Mesenteric fat pad (tissue), 1 donor: ENCODE measurements around the gene CSTB. TPM values are rescaled to one million over a fixed set of nuclear protein-coding genes. Genes with fewer than 3 reads are reported as not detected.

Experiments used
- DNase-seq: peaks from one replicate; pipeline ENCODE4 v3.0.0-alpha.2; 2020; ENCODE audit warnings: low spot score
- total RNA-seq: library from RNA; stranded (reverse); fragmentation: NEBNext Ultra II Directional; extraction: Animal tissue kit (Norgen Biotek cat#: 25700); gene quantifications from one replicate; pipeline ENCODE4 v1.2.1, GENCODE V29; 2021
- donor health status: DM: yes; HTN: yes; CAD: no.

The CSTB gene
- total RNA-seq, 1 donor from 2014 or later = 84.9 TPM

DNA sequence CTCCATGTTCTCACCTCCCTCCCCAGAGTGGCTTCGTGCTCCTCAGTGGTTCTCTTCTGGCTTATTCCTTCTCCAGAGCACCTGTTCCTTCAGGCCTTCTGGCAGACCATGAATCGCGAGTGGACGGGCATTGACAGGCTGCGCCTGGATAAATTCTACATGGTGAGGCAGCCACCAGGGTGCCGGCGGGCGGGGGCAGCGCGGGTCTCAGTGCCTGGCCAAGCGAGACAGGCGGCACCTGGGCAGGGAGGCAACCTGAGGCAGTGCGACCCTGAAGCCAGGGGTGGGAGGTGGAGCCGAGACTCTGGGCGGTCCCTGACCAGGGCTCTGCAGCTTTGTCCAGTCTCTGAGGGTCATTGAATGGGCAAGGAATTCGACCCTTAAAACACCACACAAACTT lies 17.1 kb upstream of the CSTB start:
- DNase-seq = no peak

DNA sequence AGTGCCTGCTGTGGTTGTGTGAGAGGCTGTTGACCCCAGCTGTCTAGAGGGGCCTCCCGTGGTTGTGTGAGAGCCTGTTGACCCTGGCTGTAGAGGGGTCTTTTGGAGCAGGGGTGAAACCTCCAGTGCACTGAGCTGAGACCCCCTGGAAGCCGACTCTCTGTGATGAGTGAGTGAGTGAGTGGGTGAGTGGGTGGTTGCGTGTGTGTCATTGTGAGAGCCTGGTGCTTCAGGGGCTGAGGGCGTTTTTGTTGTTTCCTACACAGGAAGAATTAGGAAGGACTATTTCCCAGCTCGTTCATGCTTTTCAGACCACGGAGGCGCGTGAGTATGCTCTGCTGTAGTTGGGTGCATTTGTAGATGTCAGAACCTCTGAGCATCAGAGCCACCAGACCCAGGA lies 16.3 kb upstream of the CSTB start:
- no peak for DNase-seq

DNA sequence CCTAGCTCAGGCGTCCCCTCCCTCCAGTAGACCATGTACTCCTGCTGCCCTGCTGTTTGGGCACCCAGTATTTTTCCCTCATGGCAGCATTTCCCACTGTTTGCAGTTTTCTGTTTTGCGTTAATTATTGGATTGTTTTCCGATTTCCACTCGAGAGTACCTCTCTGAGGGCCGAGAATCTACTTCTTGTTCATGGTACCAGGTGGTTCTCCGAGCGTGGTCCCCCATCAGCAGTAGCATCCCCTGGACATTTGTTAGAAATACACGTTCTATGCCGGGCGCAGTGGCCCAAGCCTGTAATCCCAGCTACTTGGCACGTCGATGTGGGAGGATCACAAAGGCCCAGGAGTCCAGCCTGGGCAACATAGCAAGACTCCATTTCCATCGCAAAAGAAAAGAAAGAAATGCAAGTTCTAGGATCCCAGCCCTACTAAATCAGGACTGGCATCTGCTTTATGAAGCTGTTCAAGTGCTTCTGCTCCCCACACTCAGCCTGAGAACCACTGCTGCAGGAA lies 14.0 kb upstream of the CSTB start:
- DNase-seq = no peak

DNA sequence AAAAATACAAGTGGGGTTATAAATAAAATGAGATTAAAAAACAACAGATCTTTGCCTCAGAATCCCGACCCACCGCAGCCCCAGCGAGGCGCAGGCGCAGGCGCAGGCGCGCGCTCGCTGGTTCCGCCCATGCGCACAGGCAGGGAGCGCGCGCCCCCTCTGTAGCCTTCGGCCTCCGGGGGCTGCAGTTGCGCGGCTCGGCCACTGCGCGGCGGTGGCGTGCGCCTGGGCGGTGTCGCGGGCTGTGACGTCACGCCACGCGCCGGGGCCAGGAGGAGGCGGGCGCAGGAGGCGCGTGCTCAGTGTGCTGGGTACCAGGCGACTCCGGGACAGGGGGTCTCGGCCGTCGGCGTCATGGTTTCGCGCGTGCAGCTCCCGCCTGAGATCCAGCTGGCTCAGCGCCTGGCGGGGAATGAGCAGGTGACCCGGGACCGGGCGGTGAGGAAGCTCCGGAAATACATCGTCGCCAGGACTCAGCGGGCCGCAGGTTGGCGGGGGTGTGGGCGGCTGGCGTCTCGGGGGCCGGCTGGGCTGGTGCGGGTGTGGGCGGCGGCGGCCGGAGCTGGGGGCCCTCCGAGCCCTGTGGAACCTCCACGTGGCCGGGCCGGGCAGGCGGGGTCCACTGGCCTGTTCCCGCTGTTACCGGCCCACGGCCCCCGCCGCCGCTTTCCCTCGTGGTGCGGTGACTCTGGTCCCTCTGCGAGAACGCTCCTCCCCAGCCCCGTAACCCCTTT lies 13.3 kb upstream of the CSTB start, which contains the start of gene RRP1:
Gene RRP1 (plus strand): TSS at position 302 of the 734 bp plus-strand sequence. CDS start 53 bp downstream, at position 355.
- DNase-seq = peak; percentile 97

DNA sequence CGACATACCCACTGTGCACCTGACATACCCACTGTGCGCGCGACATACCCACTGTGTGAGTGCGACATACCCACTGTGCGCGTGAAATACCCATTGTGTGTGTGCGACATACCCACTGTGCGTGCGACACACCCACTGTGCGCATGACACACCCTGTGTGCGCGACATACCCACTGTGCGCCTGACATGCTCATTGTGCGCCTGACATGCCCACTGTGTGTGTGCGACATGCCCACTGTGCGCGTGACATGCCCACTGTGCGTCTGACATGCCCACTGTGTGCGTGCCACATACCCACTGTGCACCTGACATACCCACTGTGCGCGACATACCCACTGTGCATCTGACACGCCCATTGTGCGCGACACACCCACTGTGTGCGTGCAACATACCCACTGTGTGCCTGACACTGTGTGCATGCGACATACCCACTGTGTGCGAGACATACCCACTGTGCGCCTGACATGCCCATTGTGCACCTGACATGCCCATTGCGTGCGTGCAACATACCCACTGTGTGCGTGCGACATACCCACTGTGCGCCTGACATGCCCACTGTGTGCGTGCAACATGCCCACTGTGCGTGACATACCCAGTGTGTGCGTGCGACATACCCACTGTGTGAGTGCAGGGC lies 10.8 kb upstream of the CSTB start:
- no peak for DNase-seq

DNA sequence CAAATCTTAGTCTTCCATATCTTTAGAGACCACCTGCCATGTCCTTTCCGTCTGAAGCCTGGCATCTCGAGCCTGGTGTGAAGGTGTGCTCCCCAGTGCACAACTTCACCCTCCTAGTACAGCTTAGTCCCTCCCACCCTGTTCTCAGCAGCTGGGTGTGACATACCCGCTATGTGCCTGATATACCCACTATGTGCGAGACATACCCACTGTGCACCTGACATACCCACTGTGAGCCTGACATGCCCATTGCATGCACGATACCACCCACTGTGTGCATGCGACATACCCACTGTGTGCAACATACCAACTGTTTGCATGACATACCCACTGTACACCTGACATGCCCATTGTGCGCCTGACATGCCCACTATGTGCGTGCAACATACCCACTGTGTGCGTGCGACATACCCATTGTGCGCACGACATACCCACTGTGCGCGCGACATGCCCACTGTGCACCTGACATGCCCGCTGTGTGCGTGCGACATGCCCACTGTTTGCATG lies 10.2 kb upstream of the CSTB start:
- no peak for DNase-seq

DNA sequence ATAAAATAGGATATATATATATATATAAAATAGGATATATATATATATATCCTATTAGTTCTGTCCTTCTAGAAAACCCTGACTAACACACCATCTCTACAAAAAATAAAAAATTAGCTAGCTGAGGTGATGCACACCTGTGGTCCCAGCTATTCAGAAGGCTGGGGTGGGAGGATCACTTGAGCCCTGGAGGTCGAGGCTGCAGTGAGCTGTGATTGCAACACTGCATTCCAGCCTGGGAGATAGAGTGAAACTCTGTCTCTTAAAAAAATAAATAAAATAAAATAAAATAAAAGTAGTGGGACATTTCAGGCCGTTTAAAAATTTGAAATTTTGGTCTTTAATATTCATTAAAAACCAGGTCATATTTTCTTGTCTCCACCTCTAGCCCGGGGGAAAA lies 9.0 kb upstream of the CSTB start:
- DNase-seq = no peak

DNA sequence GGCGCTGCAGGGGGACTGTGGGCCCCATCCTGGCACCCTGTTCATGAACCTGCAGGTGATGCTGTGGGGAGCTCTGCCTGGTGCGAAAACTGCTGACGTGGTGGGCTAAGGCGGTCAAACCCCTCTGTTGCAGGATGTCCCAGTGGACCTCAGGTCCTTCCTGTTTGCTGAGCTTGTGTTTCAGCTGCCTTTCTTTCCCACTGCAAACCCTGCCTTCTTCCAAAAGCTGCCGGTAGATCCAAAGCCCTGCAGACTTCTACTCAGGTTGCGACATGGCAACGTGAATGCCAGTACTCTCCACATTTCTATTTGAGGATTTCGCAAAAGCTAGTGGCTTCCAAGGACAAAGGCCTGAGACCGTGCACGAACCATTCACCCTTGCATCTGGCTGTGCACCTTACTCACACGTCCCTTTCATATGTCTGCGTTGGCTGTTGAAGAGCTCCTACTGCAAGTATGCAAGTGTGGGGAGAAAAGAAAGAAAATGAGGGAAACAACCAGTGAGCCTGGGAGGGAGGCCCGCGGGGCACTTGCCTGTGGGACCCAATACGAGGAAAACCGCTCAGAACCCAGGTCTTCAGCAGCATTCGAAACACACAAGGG lies 7.1 kb upstream of the CSTB start:
- DNase-seq = no peak

DNA sequence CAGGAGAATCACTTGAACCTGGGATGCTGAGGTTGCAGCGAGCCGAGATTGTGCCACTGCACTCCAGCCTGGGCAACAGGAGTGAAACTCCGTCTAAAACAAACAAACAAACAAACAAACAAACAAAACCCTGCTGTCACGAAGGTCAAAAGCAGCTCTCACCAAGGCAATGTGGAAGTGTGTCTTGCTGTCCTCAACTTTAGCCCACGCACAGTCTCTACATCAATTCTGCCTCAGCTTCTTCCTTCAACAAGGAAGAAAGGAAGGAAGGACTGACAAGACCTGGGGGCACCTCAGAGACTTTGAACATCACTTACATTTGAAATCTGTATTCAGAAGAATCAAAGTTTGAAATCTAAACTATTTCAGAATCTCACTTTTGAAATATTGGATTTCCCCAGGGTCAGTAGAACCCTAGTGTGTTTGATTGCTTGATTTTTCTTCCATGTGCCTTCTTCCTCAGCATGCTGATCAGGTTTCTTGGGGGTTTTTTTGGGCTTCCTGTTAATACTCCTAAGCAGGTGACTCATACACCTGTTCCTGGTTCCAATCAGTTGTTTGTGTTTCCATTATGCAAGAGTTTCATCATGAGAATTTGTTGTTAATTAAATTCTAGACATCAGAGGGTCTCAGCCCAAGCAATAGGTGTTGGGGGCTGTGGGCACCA lies 6.5 kb upstream of the CSTB start:
- DNase-seq = no peak

DNA sequence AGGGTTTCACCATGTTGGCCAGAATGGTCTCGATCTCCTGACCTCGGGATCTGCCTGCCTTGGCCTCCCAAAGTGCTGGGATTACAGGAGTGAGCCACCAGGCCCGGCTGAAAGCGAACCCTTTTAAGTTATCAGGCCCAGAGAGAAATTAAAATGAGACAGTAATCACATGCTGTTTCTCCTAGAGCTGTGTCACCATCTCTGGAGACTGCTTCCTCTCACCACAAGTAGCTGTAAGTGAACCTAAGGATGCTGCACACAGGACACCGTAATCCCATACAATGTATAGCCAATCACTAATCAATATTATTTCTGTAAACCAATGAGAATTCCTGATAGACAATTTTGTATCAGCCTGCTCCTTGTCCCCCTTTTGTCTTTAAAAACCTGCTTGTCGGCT lies 5.7 kb upstream of the CSTB start:
- DNase-seq = no peak

DNA sequence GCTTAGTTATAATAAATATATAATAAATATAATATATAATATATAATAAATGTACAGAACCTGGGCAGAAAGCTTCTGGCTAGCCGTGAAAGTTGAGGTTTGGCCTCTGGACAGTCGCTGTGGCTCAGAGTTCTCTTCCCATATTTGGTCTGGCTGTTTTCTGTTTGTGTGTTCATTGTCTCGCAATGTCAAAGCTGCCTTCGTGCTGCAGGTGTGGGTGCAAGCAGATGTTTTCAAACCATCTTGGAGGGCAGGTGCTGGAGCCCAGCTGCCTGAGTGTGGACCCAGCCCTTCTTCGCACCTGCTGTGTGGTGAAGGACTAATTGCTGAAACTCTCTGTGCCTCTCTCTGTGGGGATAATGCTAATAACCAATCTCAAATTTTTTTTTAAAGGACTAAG lies 3.6 kb upstream of the CSTB start:
- no peak for DNase-seq

DNA sequence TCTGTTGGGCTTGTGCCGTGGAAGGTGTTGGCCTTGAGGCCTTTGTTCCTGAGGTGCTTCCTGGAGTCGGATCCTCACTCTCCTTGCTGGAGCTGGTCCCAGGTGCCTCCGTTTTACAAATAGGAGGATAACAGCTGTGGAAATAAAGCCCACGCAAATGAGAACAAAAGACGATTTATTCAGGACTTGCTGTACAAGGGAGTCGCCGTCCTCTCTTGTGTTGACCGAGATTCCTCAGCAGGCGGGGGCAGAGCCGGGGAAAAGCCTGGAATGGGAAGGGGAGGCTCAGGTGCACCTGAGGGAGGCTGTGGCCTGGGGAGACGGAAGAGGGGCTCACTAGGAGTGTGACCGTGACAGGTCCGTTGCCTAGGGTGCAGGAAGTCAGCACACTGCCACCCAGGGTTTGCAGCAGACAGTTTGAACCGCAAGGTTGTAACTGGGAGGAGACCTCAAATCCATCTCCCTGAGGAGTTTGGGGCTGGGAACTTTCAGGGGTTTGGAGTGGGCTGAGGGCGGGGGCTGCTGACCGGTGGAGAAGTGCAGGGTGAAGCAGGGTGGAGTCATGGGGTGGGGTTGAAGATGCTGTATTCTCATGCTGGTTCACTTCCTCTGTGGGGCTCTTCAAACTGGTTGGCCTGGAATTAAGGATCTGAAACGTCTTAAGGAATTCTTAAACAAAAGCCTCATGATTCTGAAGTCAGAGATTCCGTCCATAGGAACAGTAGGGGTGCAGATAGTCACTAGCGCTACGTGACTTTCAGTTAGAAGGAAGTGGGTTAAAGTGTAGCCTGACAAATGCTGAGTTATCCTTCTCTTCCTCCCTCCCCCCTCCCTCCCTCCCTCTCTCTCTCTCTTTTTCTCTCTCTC lies 2.6 kb upstream of the CSTB start:
- no peak for DNase-seq

DNA sequence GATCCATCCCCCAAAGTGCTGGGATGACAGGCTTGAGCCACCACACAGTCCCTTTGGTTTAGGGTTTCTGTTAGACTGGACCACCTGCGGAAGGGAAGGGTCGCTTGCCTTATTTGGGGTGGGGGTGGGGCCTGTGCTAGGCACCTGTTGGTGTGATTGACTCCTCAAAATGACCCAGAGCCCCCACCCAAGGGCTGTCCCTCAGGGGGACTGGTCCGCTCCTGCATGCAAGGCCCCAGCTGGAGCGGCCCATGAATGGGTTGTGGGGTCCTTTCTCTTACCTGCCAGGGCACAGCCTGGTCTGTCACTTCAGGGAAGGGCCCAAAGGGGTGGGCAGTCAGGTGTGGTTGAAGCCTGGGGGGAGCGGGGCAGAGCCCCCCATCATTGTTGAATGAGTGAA lies 1.8 kb upstream of the CSTB start:
- no peak for DNase-seq

DNA sequence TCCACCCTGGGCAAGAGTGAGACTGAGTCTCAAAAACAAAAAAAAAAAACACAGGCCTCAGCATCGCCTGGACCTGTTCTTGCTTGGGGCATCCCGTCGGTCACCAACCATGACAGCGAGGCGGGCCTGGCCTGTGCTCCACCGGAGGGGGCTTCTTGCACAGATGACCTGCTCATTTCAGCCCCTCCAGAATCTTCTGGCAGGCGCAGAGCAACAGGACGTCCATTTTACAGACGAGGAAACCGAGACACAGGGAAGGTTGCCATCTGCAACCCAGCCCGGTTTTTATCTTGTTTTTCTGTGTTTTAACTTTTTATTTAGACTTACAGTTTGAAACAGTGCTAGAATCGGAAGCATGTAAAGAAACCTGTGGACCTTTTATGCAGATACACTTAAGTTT lies 918 bp downstream of the CSTB start:
- DNase-seq = no peak

DNA sequence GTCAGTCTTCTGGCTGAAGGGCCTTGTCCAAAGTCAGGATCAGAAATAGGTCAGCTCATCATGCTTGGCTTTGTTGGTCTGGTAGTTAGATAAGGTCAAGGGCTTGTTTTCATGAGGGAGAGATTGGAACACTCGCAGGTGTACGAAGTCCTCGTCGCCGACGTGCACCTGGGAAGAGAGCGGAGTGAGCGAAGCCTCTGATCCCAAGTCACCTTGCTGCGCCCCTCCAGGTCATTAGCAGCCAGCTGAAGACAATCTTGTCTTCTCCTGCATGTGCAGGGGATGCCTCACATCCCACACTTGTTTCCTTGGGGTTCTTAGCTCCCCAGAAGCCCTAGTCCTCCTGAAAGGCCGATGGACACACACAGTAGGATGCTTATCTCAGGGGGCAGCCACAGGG lies 1.9 kb downstream of the CSTB start:
- DNase-seq = no peak

DNA sequence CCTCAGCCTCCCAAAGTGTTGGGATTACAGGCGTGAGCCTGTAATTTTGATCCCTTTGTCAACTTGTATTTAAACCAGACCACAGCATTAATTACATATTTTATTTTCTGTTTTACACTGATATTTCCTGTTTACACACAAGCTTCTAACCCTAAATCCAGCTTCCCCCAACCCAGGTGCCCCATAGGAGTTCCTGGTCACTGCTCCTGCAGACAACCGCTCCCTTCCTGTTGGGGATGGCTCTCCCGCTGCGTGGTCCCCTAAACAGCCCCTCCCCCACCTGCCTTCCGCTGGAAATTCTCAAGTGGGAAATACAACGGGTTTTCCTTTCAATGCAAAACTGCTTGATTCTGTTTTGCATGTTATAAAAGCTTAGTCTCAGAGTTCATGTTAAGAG lies 3.7 kb downstream of the CSTB start:
- no peak for DNase-seq

DNA sequence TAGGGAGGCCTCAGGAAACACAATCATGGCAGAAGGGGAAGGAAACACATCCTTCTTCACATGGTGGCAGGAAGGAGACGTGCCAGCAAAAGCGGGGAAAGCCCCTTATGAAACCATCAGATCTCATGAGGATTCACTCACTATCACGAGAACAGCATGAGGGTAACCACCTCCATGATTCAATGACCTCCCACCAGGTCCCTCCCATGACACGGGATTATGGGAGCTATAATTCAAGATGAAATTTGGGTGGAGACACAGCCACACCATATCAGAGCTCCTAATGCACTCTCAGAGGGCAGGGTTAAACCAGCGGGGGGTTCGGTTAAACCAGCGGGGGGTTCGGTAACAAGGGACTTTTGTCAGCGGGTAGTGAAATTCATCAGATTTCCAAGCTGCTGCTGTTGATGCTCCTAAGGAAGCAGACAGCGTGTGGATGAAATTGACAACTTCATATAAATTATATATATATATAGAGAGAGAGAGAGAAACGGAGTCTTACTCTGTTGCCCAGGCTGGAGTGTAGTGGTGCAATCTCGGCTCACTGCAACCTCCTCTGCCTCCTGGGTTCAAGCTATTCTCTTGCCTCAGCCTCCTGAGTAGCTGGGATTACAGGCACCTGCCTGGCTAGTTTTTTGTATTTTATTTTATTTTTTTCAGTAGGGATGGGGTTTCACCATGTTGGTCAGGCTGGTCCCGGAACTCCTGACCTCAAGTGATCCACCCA lies 4.2 kb downstream of the CSTB start:
- DNase-seq = no peak

DNA sequence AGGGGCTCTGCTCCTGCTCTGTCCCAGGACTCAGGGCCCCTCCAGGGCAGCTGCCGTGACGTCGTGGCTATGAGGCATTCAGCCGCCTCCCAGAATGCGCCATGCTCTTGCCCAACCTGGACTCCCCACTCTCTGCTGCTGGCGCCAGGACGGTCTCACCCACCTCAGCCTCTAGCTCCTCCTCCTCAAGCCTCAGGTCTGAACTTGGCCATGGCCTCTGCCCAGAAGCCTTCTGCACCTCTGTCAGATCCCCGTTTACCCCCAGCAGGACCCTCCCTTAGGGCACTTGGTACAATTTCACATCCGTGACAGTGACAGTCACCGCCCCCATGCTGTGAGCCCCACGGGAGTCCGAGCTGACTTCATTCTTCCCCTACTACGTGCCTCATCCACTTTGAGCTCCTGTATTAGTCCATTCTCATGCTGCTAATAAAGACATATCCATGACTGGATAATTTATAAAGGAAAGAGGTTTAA lies 4.9 kb downstream of the CSTB start:
- no peak for DNase-seq

DNA sequence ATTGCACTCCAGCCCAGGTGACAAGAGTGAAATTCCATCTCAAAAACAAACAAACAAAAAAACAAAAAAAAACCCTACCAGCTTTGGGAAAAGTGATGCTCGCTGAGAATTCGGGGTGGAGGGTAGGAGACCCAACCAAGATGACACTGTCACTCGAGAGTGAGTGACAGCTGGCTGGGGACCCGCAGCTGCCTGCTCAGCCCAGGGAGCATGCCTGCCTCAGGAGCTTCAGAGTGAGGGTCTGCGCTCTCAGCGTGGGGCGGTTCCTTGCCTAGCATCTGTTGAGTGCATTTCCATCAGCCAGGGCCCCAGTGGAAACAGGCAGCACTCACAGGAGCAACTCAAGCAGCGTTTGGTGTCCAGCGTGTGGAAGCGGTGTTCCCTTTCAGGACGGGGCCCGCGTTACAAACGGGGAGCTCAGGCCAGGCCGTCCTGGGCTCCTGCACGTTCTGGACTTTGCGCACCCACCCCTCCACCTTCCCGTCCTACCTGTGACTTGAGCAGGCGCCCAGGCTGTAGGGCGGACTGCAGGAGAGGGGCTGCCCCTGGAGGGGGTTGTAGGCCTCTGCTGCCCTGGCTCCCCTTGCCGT lies 5.9 kb downstream of the CSTB start:
- no peak for DNase-seq
